Adrenal gland (tissue), 12 donors: ENCODE measurements around the gene LHPP. TPM values are rescaled to one million over a fixed set of nuclear protein-coding genes. Genes with fewer than 3 reads are reported as not detected.
A peak's percentile ranks its signal among the peaks of the same experiment; 100 is the strongest.

Experiments
- DNase-seq, 7 donors: peaks; one replicate each; pipeline ENCODE4 v3.0.0-alpha.2; 2019 to 2020
- H3K27ac ChIP-seq, 5 donors: fragments of 200-600 bp; sonication (generic) in 4 of 5; 1 replicate in 3 of 5; 2 replicates in 2 of 5; pipeline versions ENCODE4 v1.5.1 to v1.8.0; 2016 to 2020; ENCODE audit warnings: mild to moderate bottlenecking in 1 of 5
- H3K27me3 ChIP-seq: fragments of 200-600 bp; 2 replicates; pipeline ENCODE4 v1.8.0; 2021
- H3K36me3 ChIP-seq, 2 donors: fragments of 200-600 bp; replicated peaks in 1 of 2; 1 replicate in 1 of 2; 2 replicates in 1 of 2; pipeline versions ENCODE4 v1.5.1 to v1.8.0; 2018 to 2022
- H3K4me1 ChIP-seq, 2 donors: fragments of 200-600 bp; replicated peaks in 1 of 2; 1 replicate in 1 of 2; 2 replicates in 1 of 2; pipeline versions ENCODE4 v1.5.1 to v1.8.0; 2018 to 2021
- H3K4me3 ChIP-seq, 4 donors: fragments of 200-600 bp; sonication (generic) in 3 of 4; one replicate each; pipeline ENCODE4 v1.5.1; 2016 to 2018
- H3K9me3 ChIP-seq, 3 donors: fragments of 200-600 bp; sonication (generic) in 1 of 3; replicated peaks in 1 of 3; 1 replicate in 2 of 3; 2 replicates in 1 of 3; pipeline versions ENCODE4 v1.5.1 to v1.8.0; 2016 to 2021
- CTCF ChIP-seq, 6 experiments: fragments of 450-650 bp in 4 of 6; fragments of 200-600 bp in 2 of 6; sonication (generic) in 1 of 6; IDR thresholded peaks; 1 replicate in 5 of 6; 2 replicates in 1 of 6; pipeline versions ENCODE4 v1.5.1 to v1.8.0; 2016 to 2021; ENCODE audit warnings: antibody characterized with exemption in 6 of 6, mild to moderate bottlenecking in 2 of 6, moderate library complexity in 1 of 6
- POLR2A ChIP-seq, 2 donors: fragments of 450-650 bp; IDR thresholded peaks; one replicate each; pipeline ENCODE4 v1.6.1; 2017; ENCODE audit warnings: antibody characterized with exemption in 2 of 2, mild to moderate bottlenecking in 2 of 2, moderate library complexity in 1 of 2
- WGBS, 4 donors: extraction: QIAGEN DNeasy Blood & Tissue Kit in 2 of 4; methylation state at CpG; one replicate each; pipeline versions ENCODE4 v1.1.5 to v1.1.7; 2013 to 2017; 5-methylcytosine and 5-hydroxymethylcytosine counted together
- intact Hi-C, 2 donors: fragments of 100-400 bp; cut with DNase I; formaldehyde crosslinking; loops; one replicate each; pipeline versions ENCODE4 v1.14.1 to v1.15.0; 2022 to 2023
- polyA plus RNA-seq, 3 donors: library from polyadenylated mRNA; stranded (reverse); fragments of 200-250 nt in 2 of 3; fragments of 350-450 nt in 1 of 3; fragmentation: Illumina TruSeq in 1 of 3; extraction: RNeasy Lipid Tissue Mini Kit (QIAGEN cat#74804) in 1 of 3; gene quantifications; one replicate each; pipeline ENCODE4 v1.2.3, GENCODE V29; 2013 to 2014
- total RNA-seq, 9 donors: library from RNA; depleted of rRNA in 4 of 9; stranded (reverse); fragments of >200 nt in 4 of 9; fragments of 120-200 nt in 1 of 9; fragmentation: NEBNext Ultra II Directional in 1 of 9; extraction: Animal tissue kit (Norgen Biotek cat#: 25700) in 1 of 9; gene quantifications; one replicate each; pipeline versions ENCODE4 v1.1.0 to v1.2.4, GENCODE V29; 2013 to 2023
- donor health status: healthy with polysubstance abuse.
- donor health status: Bipolar disorder and iron deficiency.
- donor health status: DM: yes; HTN: yes; CAD: no.
- donor health status: DM: no; HTN: no; CAD: no.
- donor health status: DM: no; HTN: no; CAD: no.
- donor health status: DM: yes; HTN: yes; CAD: no.

Gene LHPP
- total and polyA plus RNA-seq, 12 donors: 10.5 to 70.1 (median 43.4) TPM

GRCh38 chr10:124604214-124605000 lies 142.8 kb downstream of the LHPP start:
- WGBS, 4 donors: 45 to 64% (median 61%) methylated on average over 11 to 22 of the region's 22 CpGs
- TF ChIP-seq POLR2A (IDR thresholded peaks at IDR 0.05) (no peak), CTCF (IDR thresholded peaks at IDR 0.05) (no peak)
- intact Hi-C loops: no loop called here
- no peaks in the 10 kb centered on the region for H3K27me3 ChIP-seq
- H3K4me3 ChIP-seq: no peak overlapping the region
- H3K9me3 ChIP-seq: no peaks in the 10 kb centered on the region
- DNase-seq: peak; percentile 58 to 88 (median 80)
- H3K36me3 ChIP-seq: no peaks in the 10 kb centered on the region
- peaks cover 8 to 13% of the 10 kb centered on the region in 2 donors for H3K4me1 ChIP-seq
- peak overlapping the region in 3 of 5 donors; percentile 26 to 81 (median 78) for H3K27ac ChIP-seq

- H3K4me1 ChIP-seq: peaks cover 8 to 13% of the 10 kb centered on the region in 2 donors
- H3K4me3 ChIP-seq: no peak overlapping the region
Measured at GRCh38 chr10:124605001-124605370, 143.4 kb downstream of the LHPP start.

GRCh38 chr10:124605481-124605855 lies 143.8 kb downstream of the LHPP start:
- Histone ChIP-seq H3K27ac (peak overlapping the region in 1 of 5 donors; percentile 81), H3K4me3 (no peak overlapping the region), H3K4me1 (peaks cover 8 to 13% of the 10 kb centered on the region in 2 donors), H3K27me3 (no peaks in the 10 kb centered on the region), H3K36me3 (no peaks in the 10 kb centered on the region), H3K9me3 (no peaks in the 10 kb centered on the region)
- WGBS, 4 donors: 86 to 96% (median 92%) methylated on average over 5 of the region's 5 CpGs
- intact Hi-C loops: no loop called here
- DNase-seq: no peak
- TF ChIP-seq POLR2A (IDR thresholded peaks at IDR 0.05): no peak
- no peak for TF ChIP-seq CTCF (IDR thresholded peaks at IDR 0.05)

More at GRCh38 chr10:124605001-124605370, 143.4 kb downstream of the LHPP start:
- 61 to 82% (median 66%) methylated on average over 7 to 8 of the region's 8 CpGs for WGBS, 4 donors
- Histone ChIP-seq H3K36me3 (no peaks in the 10 kb centered on the region), H3K9me3 (no peaks in the 10 kb centered on the region), H3K27me3 (no peaks in the 10 kb centered on the region), H3K27ac (peak overlapping the region in 2 of 5 donors; percentile 78 to 81)
- TF ChIP-seq CTCF (IDR thresholded peaks at IDR 0.05): no peak
- no peak for TF ChIP-seq POLR2A (IDR thresholded peaks at IDR 0.05)
- intact Hi-C loops: no loop called here
- DNase-seq: no peak

- WGBS, 4 donors: 83 to 87% (median 85%) methylated on average over 12 to 31 of the region's 31 CpGs
- intact Hi-C loops: no loop called here
- DNase-seq: no peak
- Histone ChIP-seq H3K9me3 (no peaks in the 10 kb centered on the region), H3K27me3 (no peaks in the 10 kb centered on the region), H3K4me3 (no peak overlapping the region), H3K27ac (no peak overlapping the region), H3K36me3 (no peaks in the 10 kb centered on the region), H3K4me1 (peaks cover 8 to 13% of the 10 kb centered on the region in 2 donors)
- TF ChIP-seq CTCF (IDR thresholded peaks at IDR 0.05) (no peak), POLR2A (IDR thresholded peaks at IDR 0.05) (no peak)
Measured at GRCh38 chr10:124605856-124606812, 144.5 kb downstream of the LHPP start.
